ENCODE measurements around the gene VIPR2.

Gene VIPR2

DNA sequence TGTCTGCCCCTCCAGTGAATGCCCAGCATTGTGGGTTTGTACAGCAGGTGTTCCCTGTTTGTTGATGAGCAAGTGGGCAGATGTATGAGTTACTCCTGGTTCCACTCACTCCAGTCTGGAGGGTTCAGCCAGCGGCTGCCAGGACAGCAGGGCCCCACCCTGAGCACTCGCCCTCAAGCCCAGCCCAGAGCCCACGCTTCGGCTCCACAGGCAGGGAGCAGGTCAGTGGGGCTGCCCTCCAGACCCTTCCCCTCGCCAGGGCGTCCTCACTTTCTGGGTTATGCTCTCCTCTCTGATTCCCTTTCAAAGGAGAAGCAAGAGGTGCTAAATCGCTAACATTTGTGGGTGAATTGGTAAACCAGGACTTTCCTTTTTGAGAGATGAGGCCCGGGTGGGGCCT, 4.8 kb upstream of the VIPR2 start:
- Mint-ChIP-seq H3K36me3 (ENCODE audit: low read depth) (no peaks in the 10 kb centered on the region), H3K27ac (no peak overlapping the region), H3K4me3 (no peak overlapping the region), H3K4me1 (ENCODE audit: low read depth) (peaks cover 2% of the 10 kb centered on the region), H3K27me3 (peaks cover 12% of the 10 kb centered on the region), H3K9me3 (no peaks in the 10 kb centered on the region)
- no peak for DNase-seq

- Mint-ChIP-seq H3K36me3 (ENCODE audit: low read depth) (no peaks in the 10 kb centered on the region), H3K4me3 (no peak overlapping the region), H3K9me3 (no peaks in the 10 kb centered on the region), H3K27ac (no peak overlapping the region), H3K4me1 (ENCODE audit: low read depth) (peaks cover 7% of the 10 kb centered on the region), H3K27me3 (peaks cover 18% of the 10 kb centered on the region)
- no peak for DNase-seq
Observed at GRCh38 chr7:159148430-159149395, 4.0 kb upstream of the VIPR2 start.

DNA sequence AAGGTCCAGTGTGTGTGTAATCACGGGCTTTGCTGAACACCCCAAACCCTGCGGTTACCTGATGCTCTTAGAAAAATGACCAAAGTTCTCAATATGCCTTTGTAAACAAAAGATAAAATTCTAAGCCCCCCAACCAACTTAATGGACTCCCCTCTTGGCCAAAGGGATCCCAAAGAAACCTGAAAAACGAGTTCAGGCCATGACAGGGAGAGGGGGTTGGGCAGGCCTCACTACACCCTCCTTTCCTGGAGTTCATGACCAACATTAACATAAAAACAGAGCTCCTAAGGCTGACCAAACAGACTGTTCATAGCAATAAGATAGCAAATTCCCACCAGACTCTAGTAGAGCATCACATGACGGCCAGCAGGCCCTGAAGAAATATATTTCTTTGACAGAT, 3.0 kb upstream of the VIPR2 start:
- no peaks in the 10 kb centered on the region for H3K9me3 Mint-ChIP-seq
- H3K36me3 Mint-ChIP-seq (ENCODE audit: low read depth): no peaks in the 10 kb centered on the region
- H3K27me3 Mint-ChIP-seq: peaks cover 28% of the 10 kb centered on the region
- no peak overlapping the region for H3K27ac Mint-ChIP-seq
- no peak overlapping the region for H3K4me3 Mint-ChIP-seq
- no peak for DNase-seq
- H3K4me1 Mint-ChIP-seq (ENCODE audit: low read depth): peaks cover 7% of the 10 kb centered on the region

- no peak for DNase-seq
- H3K27ac Mint-ChIP-seq: no peak overlapping the region
Observed at GRCh38 chr7:159147246-159147645, 2.6 kb upstream of the VIPR2 start.

GRCh38 chr7:159146084-159146858, 1.6 kb upstream of the VIPR2 start:
- no peaks in the 10 kb centered on the region for H3K36me3 Mint-ChIP-seq (ENCODE audit: low read depth)
- peaks cover 42% of the 10 kb centered on the region for H3K27me3 Mint-ChIP-seq
- H3K27ac Mint-ChIP-seq: no peak overlapping the region
- no peaks in the 10 kb centered on the region for H3K9me3 Mint-ChIP-seq
- H3K4me1 Mint-ChIP-seq (ENCODE audit: low read depth): peaks cover 7% of the 10 kb centered on the region
- no peak overlapping the region for H3K4me3 Mint-ChIP-seq
- DNase-seq: no peak

More at GRCh38 chr7:159147246-159147645, 2.6 kb upstream of the VIPR2 start:
- H3K27me3 Mint-ChIP-seq: peaks cover 32% of the 10 kb centered on the region
- H3K36me3 Mint-ChIP-seq (ENCODE audit: low read depth): no peaks in the 10 kb centered on the region
- H3K9me3 Mint-ChIP-seq: no peaks in the 10 kb centered on the region
- H3K4me3 Mint-ChIP-seq: no peak overlapping the region
- H3K4me1 Mint-ChIP-seq (ENCODE audit: low read depth): peaks cover 7% of the 10 kb centered on the region

DNA sequence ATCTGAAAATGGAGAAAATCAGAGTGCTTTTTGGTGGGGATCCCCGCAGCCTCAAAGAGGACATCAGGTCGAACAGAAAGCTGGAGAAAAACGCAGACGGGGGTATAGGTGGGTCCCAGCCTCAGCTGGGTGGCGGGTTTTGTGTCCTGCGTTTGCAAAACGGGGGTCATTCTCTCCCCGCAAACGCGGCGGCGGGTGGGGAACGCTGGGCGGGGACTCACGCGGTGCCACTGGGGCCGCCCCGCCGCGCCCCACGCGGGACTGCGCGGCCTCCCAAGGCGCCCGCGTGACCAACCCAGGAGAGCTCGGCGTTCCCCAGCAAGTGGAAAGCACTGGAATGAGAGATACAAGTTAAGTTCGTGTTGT, 806 bp upstream of the VIPR2 start:
- H3K27me3 Mint-ChIP-seq: peaks cover 48% of the 10 kb centered on the region
- DNase-seq: no peak
- peaks cover 7% of the 10 kb centered on the region for H3K4me1 Mint-ChIP-seq (ENCODE audit: low read depth)
- no peaks in the 10 kb centered on the region for H3K9me3 Mint-ChIP-seq
- H3K27ac Mint-ChIP-seq: no peak overlapping the region
- peak overlapping the region; percentile 67 for H3K4me3 Mint-ChIP-seq
- H3K36me3 Mint-ChIP-seq (ENCODE audit: low read depth): no peaks in the 10 kb centered on the region

DNA sequence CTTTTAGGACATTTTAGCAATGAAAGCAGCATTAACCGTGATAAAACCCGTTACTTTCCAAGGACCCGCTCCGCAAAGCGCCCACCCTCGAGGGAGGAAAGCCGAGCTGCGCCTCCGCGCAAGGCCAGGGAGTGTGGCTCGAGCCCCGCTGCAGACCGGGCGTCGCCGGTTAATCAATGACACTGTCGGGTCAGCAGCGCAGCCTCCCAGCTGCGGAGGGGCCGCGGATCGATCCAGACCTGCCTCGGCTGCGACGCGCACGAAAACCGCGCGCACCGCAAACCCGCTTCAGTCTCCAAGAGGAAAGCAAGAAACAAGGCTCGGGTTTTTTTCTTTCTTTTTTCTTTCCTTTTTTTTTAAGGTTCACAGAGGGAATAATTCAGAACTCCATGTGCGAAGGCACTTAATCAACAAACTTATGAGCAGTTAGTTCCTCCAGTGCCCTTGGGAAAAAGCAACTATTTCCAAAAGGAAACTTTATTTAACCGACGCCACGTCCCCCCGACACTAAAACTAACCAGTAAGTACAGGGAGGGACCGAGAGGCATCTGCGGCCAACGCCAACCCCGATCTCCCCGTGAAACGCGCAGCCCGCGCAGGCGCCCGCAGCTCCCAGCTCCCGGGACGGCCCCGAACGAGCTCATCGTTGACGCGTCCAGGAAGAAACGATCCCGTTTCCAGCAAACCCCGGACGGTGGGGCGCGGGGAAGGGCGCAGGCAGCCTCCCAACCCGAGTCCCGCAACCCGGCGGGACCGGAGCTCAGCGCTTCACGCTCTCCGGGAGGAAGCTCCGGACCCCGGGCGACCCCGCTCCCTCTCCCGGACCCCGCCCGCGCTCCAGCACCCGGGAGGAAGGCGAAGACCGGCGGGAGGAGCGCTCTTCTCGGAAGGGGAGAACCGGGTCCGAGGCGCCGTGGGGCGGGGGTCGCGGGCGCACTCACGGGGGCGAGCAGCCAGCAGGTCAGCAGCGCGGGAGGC, 598 bp downstream of the VIPR2 start:
- no peak overlapping the region for H3K27ac Mint-ChIP-seq
- H3K9me3 Mint-ChIP-seq: no peaks in the 10 kb centered on the region
- peak; percentile 57 for DNase-seq
- H3K4me3 Mint-ChIP-seq: peak overlapping the region; percentile 70
- peaks cover 7% of the 10 kb centered on the region for H3K4me1 Mint-ChIP-seq (ENCODE audit: low read depth)
- H3K27me3 Mint-ChIP-seq: peaks cover 60% of the 10 kb centered on the region
- H3K36me3 Mint-ChIP-seq (ENCODE audit: low read depth): no peaks in the 10 kb centered on the region

GRCh38 chr7:159142730-159143129, 1.9 kb downstream of the VIPR2 start:
- Mint-ChIP-seq H3K27ac (no peak overlapping the region), H3K4me3 (peak overlapping the region; percentile 23), H3K4me1 (ENCODE audit: low read depth) (peaks cover 7% of the 10 kb centered on the region), H3K36me3 (ENCODE audit: low read depth) (no peaks in the 10 kb centered on the region), H3K9me3 (no peaks in the 10 kb centered on the region), H3K27me3 (peaks cover 57% of the 10 kb centered on the region)
- no peak for DNase-seq

DNA sequence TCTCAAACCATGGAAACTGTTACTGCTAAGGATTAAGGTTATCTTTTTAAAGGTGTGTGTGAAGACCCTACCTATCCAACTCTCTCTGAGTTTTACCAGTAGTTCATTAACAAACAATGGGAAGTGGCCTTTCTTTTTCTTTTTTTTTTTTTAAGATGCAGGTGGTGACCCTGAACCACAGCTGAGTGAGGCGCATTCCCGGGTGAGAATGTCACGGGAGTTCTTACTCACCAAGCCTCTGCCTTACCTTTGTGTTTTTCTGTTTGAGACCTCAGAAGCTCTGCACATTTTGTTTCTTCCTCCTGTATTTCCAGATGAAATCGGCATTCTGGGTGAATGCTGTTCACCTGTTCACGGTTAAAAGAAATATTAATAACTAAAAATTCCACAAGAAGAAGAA, 2.5 kb downstream of the VIPR2 start:
- peaks cover 56% of the 10 kb centered on the region for H3K27me3 Mint-ChIP-seq
- H3K36me3 Mint-ChIP-seq (ENCODE audit: low read depth): no peaks in the 10 kb centered on the region
- no peak for DNase-seq
- no peaks in the 10 kb centered on the region for H3K9me3 Mint-ChIP-seq
- no peak overlapping the region for H3K27ac Mint-ChIP-seq
- peaks cover 7% of the 10 kb centered on the region for H3K4me1 Mint-ChIP-seq (ENCODE audit: low read depth)
- no peak overlapping the region for H3K4me3 Mint-ChIP-seq

- no peak for DNase-seq
- H3K27ac Mint-ChIP-seq: no peak overlapping the region
- no peaks in the 10 kb centered on the region for H3K9me3 Mint-ChIP-seq
- peaks cover 56% of the 10 kb centered on the region for H3K27me3 Mint-ChIP-seq
- H3K4me1 Mint-ChIP-seq (ENCODE audit: low read depth): peaks cover 7% of the 10 kb centered on the region
- no peak overlapping the region for H3K4me3 Mint-ChIP-seq
- H3K36me3 Mint-ChIP-seq (ENCODE audit: low read depth): no peaks in the 10 kb centered on the region
Observed at GRCh38 chr7:159141660-159142059, 3.0 kb downstream of the VIPR2 start.

- Mint-ChIP-seq H3K27ac (no peak overlapping the region), H3K9me3 (no peaks in the 10 kb centered on the region), H3K36me3 (ENCODE audit: low read depth) (no peaks in the 10 kb centered on the region), H3K4me3 (no peak overlapping the region), H3K27me3 (peaks cover 56% of the 10 kb centered on the region), H3K4me1 (ENCODE audit: low read depth) (peaks cover 7% of the 10 kb centered on the region)
- DNase-seq: no peak
Observed at GRCh38 chr7:159141167-159141566, 3.5 kb downstream of the VIPR2 start.

- Mint-ChIP-seq H3K4me1 (ENCODE audit: low read depth) (peaks cover 7% of the 10 kb centered on the region), H3K27ac (no peak overlapping the region), H3K36me3 (ENCODE audit: low read depth) (no peaks in the 10 kb centered on the region), H3K9me3 (no peaks in the 10 kb centered on the region), H3K27me3 (peaks cover 55% of the 10 kb centered on the region), H3K4me3 (no peak overlapping the region)
- no peak for DNase-seq
Observed at GRCh38 chr7:159140170-159140910, 4.3 kb downstream of the VIPR2 start.

DNA sequence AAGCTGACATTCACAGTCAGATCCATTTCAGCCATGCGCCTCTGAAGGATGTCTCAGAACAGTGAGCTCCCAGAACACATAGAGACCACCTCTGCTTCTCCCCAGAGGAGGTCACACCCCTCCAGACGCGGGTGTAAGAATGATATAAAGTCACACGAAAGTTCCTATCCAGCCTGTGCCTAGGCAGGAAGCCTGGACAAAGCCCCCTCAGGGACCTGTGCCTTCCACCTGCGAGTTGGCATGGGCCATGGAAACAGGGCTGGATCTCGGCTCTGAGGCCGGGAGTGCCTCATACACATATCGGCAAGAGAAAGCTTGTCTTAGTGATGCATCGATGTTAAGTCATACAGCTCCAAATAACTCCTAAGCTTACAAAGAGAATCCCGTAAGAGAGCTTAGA, 5.0 kb downstream of the VIPR2 start:
- peaks cover 51% of the 10 kb centered on the region for H3K27me3 Mint-ChIP-seq
- no peak for DNase-seq

More for the DNA sequence above, 5.0 kb downstream of the VIPR2 start:
- Mint-ChIP-seq H3K36me3 (ENCODE audit: low read depth) (no peaks in the 10 kb centered on the region), H3K9me3 (no peaks in the 10 kb centered on the region), H3K27ac (no peak overlapping the region), H3K4me1 (ENCODE audit: low read depth) (peaks cover 5% of the 10 kb centered on the region), H3K4me3 (no peak overlapping the region)
